Mucosa of rectum (tissue), 2 donors: ENCODE measurements around the gene CAPZA2.
"Not testable (repeated sequence)": the region's sequence is repeated elsewhere in the genome, so short reads cannot be mapped to it uniquely, and the experiment has no call there.

Experiments used
- H3K27ac ChIP-seq, 2 donors: one replicate each; pipeline ENCODE4 v1.7.0; 2013; ENCODE audit warnings: inconsistent platforms in 2 of 2, low read depth in 2 of 2, low read length in 2 of 2
- H3K27me3 ChIP-seq, 2 donors: one replicate each; pipeline ENCODE4 v1.7.0; 2013; ENCODE audit warnings: low read length in 2 of 2; ENCODE audit not compliant: control insufficient read depth in 2 of 2, insufficient read depth in 2 of 2
- H3K36me3 ChIP-seq, 2 donors: one replicate each; pipeline ENCODE4 v1.7.0; 2013; ENCODE audit warnings: low read length in 2 of 2; ENCODE audit not compliant: control insufficient read depth in 2 of 2, insufficient read depth in 2 of 2
- H3K4me1 ChIP-seq, 2 donors: one replicate each; pipeline ENCODE4 v1.7.0; 2013; ENCODE audit warnings: low read length in 2 of 2, mild to moderate bottlenecking in 1 of 2; ENCODE audit not compliant: control insufficient read depth in 2 of 2, insufficient read depth in 2 of 2
- H3K4me3 ChIP-seq, 2 donors: one replicate each; pipeline ENCODE4 v1.7.0; 2013; ENCODE audit warnings: low read length in 2 of 2
- H3K9ac ChIP-seq, 2 donors: one replicate each; pipeline ENCODE4 v1.7.0; 2013; ENCODE audit warnings: low read length in 2 of 2, low read depth in 1 of 2, mild to moderate bottlenecking in 1 of 2
- H3K9me3 ChIP-seq, 2 donors: one replicate each; pipeline ENCODE4 v1.7.0; 2013; ENCODE audit warnings: low read length in 2 of 2; ENCODE audit not compliant: control insufficient read depth in 2 of 2
- donor health status: healthy.
- donor health status: Normal muscosa, but diverticular disease.

Gene CAPZA2

DNA sequence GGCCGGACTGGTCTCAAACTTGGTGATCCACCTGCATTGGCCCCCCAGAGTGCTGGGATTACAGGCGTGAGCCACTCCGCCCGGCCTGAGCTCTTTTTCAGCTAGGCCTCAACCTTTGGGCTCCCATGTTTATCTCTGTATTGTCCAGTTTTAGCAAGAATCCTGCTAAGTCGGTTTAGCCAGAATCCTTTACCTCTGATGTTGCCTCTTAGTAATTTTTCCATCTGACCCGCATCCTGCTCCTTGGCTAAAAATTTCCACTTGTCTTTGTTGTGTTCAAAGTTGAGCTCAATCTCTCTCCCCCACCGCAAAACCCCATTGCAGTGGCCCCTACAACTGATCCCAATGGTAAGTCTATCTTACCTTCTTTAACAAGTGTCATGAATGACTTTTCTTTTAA, 70.2 kb downstream of the CAPZA2 start:
- Histone ChIP-seq H3K9ac (no peak overlapping the region), H3K27ac (no peak overlapping the region), H3K4me3 (no peak overlapping the region), H3K9me3 (no peaks in the 10 kb centered on the region), H3K4me1 (peaks cover 0 to 4% of the 10 kb centered on the region in 2 donors), H3K27me3 (no peaks in the 10 kb centered on the region), H3K36me3 (no peaks in the 10 kb centered on the region)

- H3K27me3 ChIP-seq = no peaks in the 10 kb centered on the region
- no peak overlapping the region for H3K27ac ChIP-seq
- H3K4me1 ChIP-seq = peaks cover 0 to 4% of the 10 kb centered on the region in 2 donors
- H3K36me3 ChIP-seq = no peaks in the 10 kb centered on the region
- H3K9ac ChIP-seq = no peak overlapping the region
- H3K4me3 ChIP-seq = no peak overlapping the region
- no peaks in the 10 kb centered on the region for H3K9me3 ChIP-seq
Observed at GRCh38 chr7:116933465-116933864, 71.1 kb downstream of the CAPZA2 start.

- H3K27ac ChIP-seq = no peak overlapping the region
- H3K9ac ChIP-seq = no peak overlapping the region
- no peaks in the 10 kb centered on the region for H3K36me3 ChIP-seq
- H3K4me3 ChIP-seq = no peak overlapping the region
- H3K27me3 ChIP-seq = no peaks in the 10 kb centered on the region
- no peaks in the 10 kb centered on the region for H3K9me3 ChIP-seq
- peaks cover 0 to 4% of the 10 kb centered on the region in 2 donors for H3K4me1 ChIP-seq
Observed at GRCh38 chr7:116934580-116934979, 72.2 kb downstream of the CAPZA2 start.

GRCh38 chr7:116936844-116937243, 74.5 kb downstream of the CAPZA2 start:
- H3K36me3 ChIP-seq, H3K4me3 ChIP-seq, H3K27ac ChIP-seq, H3K27me3 ChIP-seq, H3K9ac ChIP-seq, H3K4me1 ChIP-seq, H3K9me3 ChIP-seq: not testable (repeated sequence)

- Histone ChIP-seq H3K36me3 (no peaks in the 10 kb centered on the region), H3K9me3 (no peaks in the 10 kb centered on the region), H3K4me3 (no peak overlapping the region), H3K4me1 (no peaks in the 10 kb centered on the region), H3K27me3 (no peaks in the 10 kb centered on the region), H3K27ac (no peak overlapping the region), H3K9ac (no peak overlapping the region)
Observed at GRCh38 chr7:116938678-116939077, 76.3 kb downstream of the CAPZA2 start.

- Histone ChIP-seq H3K27me3 (no peaks in the 10 kb centered on the region), H3K4me1 (no peaks in the 10 kb centered on the region), H3K9ac (no peak overlapping the region), H3K36me3 (no peaks in the 10 kb centered on the region), H3K9me3 (no peaks in the 10 kb centered on the region), H3K4me3 (no peak overlapping the region), H3K27ac (no peak overlapping the region)
Observed at GRCh38 chr7:116940689-116941370, 78.4 kb downstream of the CAPZA2 start.

GRCh38 chr7:116942504-116942903, 80.1 kb downstream of the CAPZA2 start:
- H3K4me1 ChIP-seq = no peaks in the 10 kb centered on the region
- no peak overlapping the region for H3K4me3 ChIP-seq

DNA sequence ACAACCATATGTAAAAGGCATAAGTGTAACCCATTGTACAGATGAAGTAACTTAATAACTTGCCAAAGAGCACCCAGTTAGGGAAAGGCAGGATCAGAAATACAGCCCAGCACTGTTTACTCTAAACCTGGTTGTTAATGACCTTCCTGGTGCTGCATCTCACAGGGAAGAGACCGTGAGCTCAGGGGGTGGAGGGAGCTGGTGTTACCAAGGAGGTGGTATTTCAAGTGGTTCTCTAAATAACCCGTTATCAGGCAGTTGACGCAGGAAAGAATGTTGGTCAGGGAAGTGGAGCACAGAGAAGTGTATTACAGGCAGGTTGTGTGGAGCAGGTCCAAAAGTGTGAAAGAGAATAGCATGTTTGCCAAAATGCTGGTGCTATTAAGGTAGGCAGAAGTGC, 86.5 kb downstream of the CAPZA2 start:
- no peak overlapping the region for H3K4me3 ChIP-seq
- H3K27me3 ChIP-seq = no peaks in the 10 kb centered on the region
- no peak overlapping the region for H3K27ac ChIP-seq
- H3K9me3 ChIP-seq = no peaks in the 10 kb centered on the region
- no peaks in the 10 kb centered on the region for H3K36me3 ChIP-seq
- peaks cover 6 to 8% of the 10 kb centered on the region in 2 donors for H3K4me1 ChIP-seq
- H3K9ac ChIP-seq = no peak overlapping the region

More at GRCh38 chr7:116942504-116942903, 80.1 kb downstream of the CAPZA2 start:
- H3K9me3 ChIP-seq = no peaks in the 10 kb centered on the region
- H3K27ac ChIP-seq = no peak overlapping the region
- no peaks in the 10 kb centered on the region for H3K27me3 ChIP-seq
- no peaks in the 10 kb centered on the region for H3K36me3 ChIP-seq
- no peak overlapping the region for H3K9ac ChIP-seq

GRCh38 chr7:116949941-116950801, 87.8 kb downstream of the CAPZA2 start:
- H3K9ac ChIP-seq = no peak overlapping the region
- H3K9me3 ChIP-seq = no peaks in the 10 kb centered on the region
- no peaks in the 10 kb centered on the region for H3K27me3 ChIP-seq
- H3K36me3 ChIP-seq = no peaks in the 10 kb centered on the region
- peaks cover 8 to 10% of the 10 kb centered on the region in 2 donors for H3K4me1 ChIP-seq
- H3K4me3 ChIP-seq = no peak overlapping the region
- no peak overlapping the region for H3K27ac ChIP-seq

- Histone ChIP-seq H3K27me3 (no peaks in the 10 kb centered on the region), H3K9me3 (no peaks in the 10 kb centered on the region), H3K36me3 (no peaks in the 10 kb centered on the region), H3K4me1 (peaks cover 10 to 11% of the 10 kb centered on the region in 2 donors), H3K9ac (no peak overlapping the region), H3K4me3 (no peak overlapping the region), H3K27ac (no peak overlapping the region)
Observed at GRCh38 chr7:116950889-116951351, 88.5 kb downstream of the CAPZA2 start.
